Epidermal melanocyte (primary cell): ENCODE data around the gene ASCC3.
"Not testable (repeated sequence)": the region's sequence is repeated elsewhere in the genome, so short reads cannot be mapped to it uniquely, and the experiment has no call there.

Experiments
- DNase-seq: peaks from one replicate; pipeline ENCODE4 v3.0.0; 2011; ENCODE audit warnings: low spot score; ENCODE audit not compliant: insufficient read length

ASCC3 gene

GRCh38 chr6:100809346-100809745, 71.8 kb downstream of the ASCC3 start:
- no peak for DNase-seq

- no peak for DNase-seq
Measured at GRCh38 chr6:100808638-100809275, 72.4 kb downstream of the ASCC3 start.

GRCh38 chr6:100806296-100806695, 74.8 kb downstream of the ASCC3 start:
- DNase-seq, result no peak

- DNase-seq, result no peak
Measured at GRCh38 chr6:100803264-100804045, 77.7 kb downstream of the ASCC3 start.

- DNase-seq, result no peak
Measured at GRCh38 chr6:100801036-100801435, 80.1 kb downstream of the ASCC3 start.

GRCh38 chr6:100796049-100796823, 84.9 kb downstream of the ASCC3 start:
- no peak for DNase-seq

- DNase-seq, result no peak
Measured at GRCh38 chr6:100790084-100790483, 91.0 kb downstream of the ASCC3 start.

GRCh38 chr6:100785982-100786381, 95.1 kb downstream of the ASCC3 start:
- DNase-seq, result no peak

- no peak for DNase-seq
Measured at GRCh38 chr6:100780648-100781047, 100.5 kb downstream of the ASCC3 start.

- no peak for DNase-seq
Measured at GRCh38 chr6:100775667-100776066, 105.5 kb downstream of the ASCC3 start.

- no peak for DNase-seq
Measured at GRCh38 chr6:100774681-100775080, 106.4 kb downstream of the ASCC3 start.

GRCh38 chr6:100768816-100769351, 112.2 kb downstream of the ASCC3 start:
- no peak for DNase-seq

- DNase-seq, result no peak
Measured at GRCh38 chr6:100763617-100764241, 117.4 kb downstream of the ASCC3 start.

GRCh38 chr6:100761841-100762240, 119.3 kb downstream of the ASCC3 start:
- DNase-seq, result no peak

- DNase-seq, result not testable (repeated sequence)
Measured at GRCh38 chr6:100758386-100758785, 122.7 kb downstream of the ASCC3 start.

GRCh38 chr6:100753421-100753820, 127.7 kb downstream of the ASCC3 start:
- no peak for DNase-seq

- no peak for DNase-seq
Measured at GRCh38 chr6:100751590-100751989, 129.5 kb downstream of the ASCC3 start.

GRCh38 chr6:100745419-100746041, 135.6 kb downstream of the ASCC3 start:
- DNase-seq, result no peak

GRCh38 chr6:100740439-100740838, 140.7 kb downstream of the ASCC3 start:
- no peak for DNase-seq

GRCh38 chr6:100737720-100738119, 143.4 kb downstream of the ASCC3 start:
- not testable (repeated sequence) for DNase-seq

GRCh38 chr6:100731411-100731810, 149.7 kb downstream of the ASCC3 start:
- no peak for DNase-seq
